Fibroblast of skin of back (primary cell): ENCODE data around the gene ISM2.

Source experiments
- DNase-seq: peaks from one replicate; pipeline ENCODE4 v3.0.0-alpha.2; 2013

Gene ISM2

DNA sequence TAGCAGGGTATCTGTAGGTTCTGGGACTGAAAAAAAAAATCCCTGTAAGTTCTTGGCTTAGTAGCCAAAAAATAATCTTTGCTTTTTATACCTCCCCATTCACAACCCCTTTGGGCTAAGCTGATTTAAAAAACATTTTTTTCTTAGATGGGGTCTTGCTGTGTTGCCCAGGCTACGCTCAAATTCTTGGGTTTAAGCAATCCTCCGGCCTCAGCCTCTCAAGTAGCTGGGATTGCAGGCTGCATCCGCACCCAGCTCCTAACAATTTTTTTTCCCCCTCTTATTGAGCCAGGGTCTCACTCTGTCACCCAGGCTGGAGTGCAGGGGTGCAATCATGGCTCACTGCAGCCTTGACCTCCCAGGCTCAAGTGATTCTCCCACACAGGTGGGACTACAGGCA, 9.1 kb upstream of the ISM2 start:
- no peak for DNase-seq

DNA sequence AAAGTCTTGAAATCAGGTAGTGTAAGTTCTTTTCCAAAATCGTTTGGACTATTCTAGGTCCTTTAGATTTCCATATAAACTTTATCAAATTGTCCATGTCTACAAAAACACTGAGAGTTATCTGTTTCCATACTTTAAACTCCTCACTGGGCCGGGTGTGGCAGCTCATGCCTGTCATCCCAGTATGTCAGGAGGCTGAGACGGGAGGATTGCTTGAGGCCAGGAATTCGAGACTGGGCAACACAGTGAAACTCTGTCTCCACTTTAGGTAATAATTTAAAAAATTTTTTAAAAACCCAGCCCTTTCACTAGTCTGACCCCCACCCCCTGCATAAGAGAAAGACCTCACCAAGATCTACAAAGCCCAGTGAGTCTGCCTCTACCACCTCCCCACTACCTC, 6.4 kb upstream of the ISM2 start:
- DNase-seq = no peak

DNA sequence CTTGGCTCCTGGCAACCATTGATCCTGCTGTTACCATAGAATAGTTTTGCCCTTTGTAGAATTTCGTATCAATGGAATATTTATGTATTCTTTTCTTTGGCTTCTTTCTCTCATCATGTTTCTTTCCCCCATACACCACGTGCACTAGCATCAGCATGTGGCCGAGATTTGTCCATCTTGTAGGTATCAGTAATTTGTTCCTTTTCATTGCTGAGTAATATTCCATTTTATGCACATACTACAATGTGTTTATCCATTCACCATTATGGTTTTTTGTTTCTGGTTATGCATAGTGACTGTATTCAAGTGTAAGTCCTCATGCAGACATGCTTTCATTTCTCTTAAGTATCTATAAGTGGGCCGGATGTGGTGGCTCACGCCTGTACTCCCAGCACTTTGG, 4.5 kb upstream of the ISM2 start:
- DNase-seq = no peak

DNA sequence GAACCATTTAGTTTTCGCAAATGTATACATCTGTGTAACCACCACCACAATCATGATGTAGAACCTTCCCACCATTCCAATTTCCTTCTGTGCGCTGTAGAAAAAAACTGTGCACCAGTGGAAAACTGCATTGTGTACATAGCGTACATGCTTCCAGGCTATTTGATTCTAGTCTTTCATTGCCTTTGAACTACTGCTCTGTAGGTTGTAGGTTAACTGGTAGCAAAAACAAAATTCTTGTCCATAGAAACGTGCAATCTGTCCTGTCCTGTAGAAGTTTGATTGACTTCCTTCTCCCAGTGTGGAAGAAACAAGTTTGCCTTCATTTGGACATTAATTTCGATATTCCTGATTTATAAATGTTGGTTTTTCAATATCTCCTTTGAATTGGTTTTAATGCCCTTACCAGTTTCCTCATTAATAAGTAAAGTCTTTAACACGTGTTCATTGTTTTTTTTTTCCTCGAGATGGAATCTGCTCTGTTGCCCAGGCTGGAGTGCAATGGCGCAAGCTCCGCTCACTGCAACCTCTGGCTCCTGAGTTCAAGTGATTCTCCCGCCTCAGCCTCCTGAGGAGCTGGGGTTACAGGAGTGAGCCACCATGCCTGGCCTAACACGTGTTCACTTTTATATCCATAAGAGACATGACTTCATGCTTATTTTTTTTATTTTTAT, 3.6 kb upstream of the ISM2 start:
- DNase-seq = no peak

DNA sequence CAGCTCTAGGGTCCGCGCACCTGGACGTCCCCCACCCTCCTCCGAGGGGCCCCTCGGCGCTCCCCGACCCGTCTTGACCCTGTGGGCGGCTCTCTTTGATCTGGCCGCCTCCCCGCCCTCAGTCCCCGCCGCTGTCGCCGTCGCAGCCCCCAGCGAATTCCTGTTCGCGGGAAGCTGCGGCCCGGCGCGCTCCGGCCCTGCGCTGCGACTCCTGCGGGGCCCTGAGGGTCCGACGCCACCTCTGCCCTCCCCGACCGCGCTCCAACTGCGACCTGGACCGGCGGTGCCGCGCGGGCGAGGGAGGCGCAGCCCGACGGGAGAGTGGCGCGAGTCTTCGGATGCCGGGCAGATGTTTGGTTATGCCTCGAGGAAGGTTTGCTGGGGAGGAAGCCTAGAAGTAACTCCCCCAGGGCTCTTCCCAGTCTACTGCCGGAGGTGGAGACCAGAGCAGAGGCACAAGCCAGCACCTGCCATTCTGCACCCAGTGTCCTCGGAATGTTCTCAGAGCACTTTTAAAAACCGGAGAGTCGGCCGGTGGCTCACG, 440 bp upstream of the ISM2 start:
- peak; percentile 3 for DNase-seq

DNA sequence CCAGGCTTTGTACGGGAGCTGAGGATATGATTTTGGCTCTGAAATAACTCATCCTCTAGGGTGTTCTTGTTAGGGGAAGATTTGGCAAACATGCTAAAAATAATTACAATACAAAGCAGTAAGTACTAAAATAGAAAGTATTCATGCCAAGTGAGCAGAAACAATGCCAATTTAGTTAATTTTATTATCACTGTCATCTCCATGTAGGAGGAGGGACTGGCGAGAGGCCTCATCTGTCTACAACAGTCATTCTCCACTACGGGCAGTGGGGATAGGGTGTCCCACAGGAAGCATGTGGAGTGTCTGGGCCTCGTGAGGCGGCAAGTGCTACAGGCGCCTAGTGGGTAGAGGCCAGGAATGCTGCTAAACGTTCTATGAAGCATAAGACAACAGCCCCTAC, 3.3 kb downstream of the ISM2 start:
- no peak for DNase-seq

DNA sequence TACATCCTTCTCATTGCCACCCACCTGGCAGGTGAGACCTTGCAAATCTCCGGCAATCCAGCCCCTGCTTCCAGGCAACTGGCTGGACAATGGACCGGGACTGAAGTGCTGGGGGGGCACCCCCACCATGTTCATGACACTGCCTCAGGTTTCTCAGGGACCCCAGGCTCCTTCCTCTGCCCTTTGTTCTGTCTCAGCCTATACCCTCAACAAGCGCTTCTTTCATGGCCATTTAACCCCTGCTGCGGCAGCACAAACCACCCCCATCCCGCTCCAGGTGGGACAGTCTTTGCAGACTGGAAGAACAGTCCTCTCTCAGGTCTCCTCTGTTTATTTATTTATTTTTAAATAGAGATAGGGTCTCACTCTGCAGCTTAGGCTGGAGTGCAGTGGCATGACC, 7.6 kb downstream of the ISM2 start:
- DNase-seq = no peak

DNA sequence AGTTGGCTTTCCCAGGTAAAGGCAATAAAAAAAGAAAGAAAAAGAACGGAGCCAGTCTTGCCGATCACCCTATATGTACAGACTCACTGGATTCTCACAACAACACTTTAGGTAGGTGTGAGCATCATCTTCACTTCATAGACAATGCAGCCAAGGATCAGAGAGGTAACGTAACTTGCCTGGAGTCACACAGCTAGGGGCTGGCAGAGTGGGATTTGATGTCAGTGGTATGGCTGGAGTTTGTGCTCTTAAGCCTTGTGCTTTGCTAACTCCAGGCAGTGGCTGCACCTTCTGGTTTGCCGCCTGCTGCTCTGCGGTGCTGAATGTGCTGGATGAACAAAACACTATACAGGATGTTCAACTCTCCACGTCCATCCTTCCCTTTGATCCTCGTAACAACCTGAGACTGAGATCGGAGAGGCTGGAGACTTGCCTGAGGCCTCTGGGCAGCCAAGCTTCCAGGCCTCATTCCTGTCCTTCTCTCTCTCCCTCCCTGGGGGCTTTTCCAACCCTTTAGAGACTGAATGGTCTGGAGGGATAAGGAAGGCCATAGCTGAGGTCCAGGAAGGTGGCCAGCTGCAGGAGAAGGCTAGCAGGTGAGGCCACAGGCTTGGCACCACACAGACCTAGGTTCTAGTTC, 8.1 kb downstream of the ISM2 start:
- DNase-seq = no peak

DNA sequence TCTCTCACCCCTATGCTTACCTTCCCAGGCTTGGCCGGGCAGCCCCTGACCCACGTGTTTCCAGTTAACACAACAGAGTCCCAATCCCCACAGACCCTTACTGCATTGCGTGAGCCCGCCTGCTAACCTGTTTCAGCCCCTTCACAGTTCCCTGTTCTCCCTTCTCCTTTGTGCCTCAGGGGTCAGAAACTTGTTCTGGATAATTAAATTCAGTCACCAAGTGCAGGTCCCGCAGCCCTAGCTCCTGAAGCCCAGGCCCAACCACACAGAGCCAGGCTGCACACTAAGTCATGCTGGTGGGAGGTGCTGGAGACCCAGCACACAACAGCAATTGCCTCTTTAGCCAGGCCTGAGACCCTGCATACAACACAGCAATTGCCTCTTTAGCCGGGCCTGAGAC, 9.6 kb downstream of the ISM2 start:
- DNase-seq = no peak

DNA sequence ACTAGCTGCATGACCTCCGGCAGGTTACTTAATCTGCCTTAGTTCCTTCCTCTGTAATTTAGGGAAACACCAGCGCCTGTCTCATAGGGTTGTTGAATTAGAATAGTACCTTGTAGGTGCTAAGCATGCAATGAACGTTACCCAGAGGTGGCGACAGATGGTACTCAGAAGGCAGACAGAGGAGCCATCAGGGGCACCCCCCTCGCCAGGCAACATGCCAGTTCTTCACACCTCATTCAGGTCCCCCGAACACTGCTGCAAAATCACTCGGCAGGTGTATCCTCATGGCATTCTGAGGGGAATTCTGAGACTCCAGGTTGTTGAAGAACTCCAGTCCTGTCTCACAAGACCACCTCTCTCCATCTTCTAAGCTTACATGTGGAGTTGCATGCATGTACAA, 10.1 kb downstream of the ISM2 start:
- no peak for DNase-seq

DNA sequence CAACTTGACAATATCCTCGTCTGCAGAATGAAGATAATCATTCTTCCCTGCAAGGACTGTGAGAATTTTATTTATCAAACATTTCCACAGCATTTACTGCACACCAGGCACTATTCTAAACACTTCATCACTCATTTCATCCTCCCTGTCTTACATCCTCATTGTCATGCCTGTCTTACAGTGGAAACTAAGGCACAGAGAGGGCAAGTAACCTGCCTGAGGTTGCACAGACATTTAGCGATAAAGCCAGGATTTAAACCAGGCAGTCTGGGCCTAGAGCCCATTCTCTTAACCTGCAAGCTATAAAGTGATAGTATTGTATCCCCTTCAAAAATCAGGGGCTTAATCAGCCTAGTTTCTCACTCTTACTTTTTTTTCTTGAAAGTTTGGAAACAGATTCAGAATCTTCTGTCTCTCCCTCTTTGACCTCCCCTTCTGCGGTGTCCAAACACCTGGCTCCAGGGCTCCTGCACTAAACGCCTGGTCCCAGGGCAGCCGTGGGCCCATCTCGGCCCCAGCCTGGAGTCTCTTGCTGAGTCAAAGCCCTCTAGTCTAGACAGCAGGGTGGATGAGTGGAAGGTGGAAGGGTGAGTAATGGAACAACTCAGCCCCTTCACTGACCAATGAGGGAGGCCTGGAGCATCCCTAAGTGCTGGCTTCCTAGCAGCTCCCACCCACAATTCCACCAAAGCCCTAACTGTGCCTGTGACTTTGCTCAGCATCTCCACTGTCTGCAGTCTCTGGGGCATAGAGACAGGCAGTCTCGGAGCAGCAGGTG, 12.5 kb downstream of the ISM2 start:
- peak; percentile 62 for DNase-seq

DNA sequence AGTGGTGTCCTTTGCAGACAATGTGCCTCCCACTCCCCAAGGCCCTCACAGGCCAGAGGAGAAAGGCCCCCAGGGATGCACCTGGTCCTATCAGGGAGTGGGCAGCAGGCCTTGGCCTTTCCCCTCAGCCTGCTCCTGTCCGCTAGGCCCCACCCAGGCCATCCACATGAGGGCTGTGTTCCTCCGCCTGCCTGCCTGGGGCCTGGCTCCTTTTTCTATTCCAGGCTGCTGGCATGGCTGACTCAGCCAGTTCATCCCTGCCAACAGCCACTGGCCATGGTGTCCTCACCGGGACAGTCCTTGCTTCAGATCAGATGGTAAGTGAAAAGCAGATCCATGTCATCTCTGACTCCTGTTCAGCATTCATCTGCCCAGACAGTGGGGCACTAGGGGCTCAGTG, 13.4 kb downstream of the ISM2 start:
- no peak for DNase-seq

DNA sequence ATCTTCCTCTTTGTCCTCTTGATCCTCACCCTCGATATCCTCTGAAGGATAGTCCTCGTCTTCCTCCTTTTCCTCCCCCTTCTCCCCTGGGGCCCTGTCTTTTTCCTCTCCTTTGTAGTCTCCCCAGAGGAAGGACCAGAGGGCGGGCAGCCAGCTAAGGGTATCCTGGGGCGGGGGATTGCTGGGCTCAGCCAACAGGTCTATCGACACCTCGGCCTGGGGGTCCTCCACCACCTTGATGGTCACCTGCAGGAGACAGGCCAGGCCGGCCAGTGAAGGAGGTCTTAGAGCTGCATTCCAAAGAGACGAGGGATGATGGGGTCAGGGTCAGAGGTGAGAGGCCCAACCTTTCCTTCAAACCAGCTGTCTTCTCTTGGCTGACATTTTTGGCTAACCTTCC, 16.2 kb downstream of the ISM2 start:
- DNase-seq = no peak

DNA sequence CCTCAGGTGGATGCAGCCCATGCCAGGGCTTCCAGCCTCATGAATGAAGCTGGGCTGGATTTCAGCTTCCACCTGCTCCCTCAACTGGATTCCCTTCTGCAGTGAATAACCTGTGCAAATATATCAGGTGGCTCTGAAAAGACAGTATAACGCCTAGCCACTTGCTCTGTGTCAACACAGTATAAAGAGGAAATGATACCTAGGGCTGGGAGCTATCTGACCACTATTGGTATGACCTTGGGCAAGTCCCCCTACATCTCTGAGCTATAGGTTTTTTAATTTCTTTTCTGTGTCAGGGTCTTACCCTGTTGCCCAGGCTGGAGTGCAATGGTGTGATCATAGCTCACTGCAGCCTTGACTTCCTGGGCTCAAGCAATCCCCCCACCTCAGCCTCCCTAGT, 19.8 kb downstream of the ISM2 start:
- no peak for DNase-seq

DNA sequence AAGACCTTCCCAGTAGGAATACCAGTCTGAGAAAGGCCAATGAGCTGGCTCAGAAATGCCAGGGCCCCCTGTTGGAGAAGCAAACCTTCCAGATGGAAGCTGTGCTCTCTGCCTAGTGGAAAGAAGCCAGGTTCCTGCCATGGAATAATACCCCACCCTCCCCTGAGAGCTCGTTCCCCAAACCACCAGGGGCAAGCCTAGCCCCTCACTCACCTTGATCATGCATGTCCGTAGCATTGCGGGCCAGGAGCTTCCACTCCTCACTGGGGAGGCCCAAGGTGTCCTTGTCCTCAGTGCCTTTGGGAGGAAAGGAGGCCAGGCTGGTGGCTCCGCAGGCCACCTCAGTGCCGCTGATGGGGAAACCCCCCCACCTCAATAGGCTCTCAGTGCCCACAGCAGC, 20.6 kb downstream of the ISM2 start:
- no peak for DNase-seq

DNA sequence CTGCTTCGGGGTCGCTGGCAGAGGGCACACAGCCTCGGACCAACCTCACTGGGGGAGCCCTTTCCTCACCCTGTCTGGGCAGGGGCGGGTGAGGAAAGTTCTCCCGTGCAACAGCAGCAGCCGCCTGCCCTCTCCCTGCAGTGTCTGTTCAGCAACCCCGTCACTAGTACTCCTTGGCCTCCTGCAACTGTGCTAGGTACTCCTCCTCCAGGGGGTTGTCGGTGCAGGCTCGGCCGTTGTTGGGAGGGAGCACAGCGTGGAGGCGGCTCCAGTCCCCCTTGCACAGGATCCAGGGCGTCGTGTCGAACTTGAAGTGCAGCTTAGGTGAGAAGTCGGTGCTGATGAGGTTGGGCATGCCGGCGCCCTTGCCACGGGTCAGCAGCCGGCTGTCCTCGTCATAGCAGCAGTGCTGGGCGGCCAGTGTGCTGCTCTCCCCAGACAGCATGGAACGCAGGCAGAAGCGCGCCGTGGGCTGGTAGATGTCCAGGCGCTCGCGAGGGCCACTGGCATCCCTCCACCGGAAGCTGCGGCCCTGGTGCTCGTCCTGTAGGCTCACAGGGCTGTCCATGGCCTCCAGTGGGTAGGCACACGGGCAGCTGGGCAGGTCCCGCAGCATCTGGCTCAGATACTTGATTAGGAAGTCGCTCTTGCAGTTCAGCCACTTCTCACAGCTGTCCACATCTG, 23.0 kb downstream of the ISM2 start:
- DNase-seq = no peak

DNA sequence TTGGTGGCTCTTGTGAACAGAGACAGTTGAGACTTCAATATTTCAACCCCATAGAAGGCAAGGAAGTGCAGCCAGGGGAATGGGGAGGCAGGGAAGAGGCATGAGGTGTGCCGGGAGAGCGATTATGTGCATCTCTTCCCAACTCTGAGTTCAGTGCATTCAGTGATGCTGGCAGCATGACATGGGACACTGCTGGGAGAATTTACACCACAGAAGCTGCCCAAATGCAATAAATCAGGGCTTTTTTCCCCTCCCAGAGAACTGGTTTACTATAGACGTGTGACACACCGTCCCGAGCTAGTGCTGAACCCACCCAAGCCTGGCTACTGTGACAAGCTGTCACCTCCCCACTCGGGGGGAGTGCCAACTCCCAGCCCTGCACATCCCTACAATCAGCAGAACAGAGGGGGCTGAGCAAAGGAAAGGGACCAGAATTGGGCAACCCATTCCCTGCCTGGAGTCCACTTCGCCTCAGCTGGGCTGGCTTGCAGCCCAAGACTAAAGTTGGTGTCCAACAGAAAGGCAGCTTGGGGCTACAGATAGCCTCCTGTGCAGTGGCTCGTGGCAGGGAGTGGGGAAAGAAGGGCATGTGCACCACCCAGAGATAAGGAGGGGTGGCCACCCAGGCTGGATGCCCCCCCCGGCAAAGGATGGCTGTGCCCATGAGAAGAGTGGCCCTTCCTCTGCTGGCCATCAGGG, 24.0 kb downstream of the ISM2 start:
- DNase-seq = no peak

DNA sequence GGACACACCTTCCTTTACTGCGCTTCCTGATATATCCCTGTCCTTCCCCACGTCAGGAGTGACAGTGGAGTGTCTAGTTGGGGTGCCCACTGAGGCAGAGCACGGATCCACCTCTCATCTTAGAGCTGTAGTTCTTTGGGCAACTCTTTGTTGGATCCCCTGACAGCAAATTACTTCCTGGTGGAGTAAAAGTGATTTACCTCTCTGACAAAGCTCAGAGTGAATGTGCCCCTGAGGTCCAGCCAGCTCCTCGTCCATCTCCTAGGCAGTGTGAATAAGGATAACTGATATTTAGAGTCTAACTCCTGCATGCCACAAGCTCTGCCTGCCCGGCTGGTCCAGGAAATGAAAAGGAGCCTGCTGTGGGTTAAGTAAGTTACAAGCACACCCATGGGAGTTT, 24.7 kb downstream of the ISM2 start:
- no peak for DNase-seq

DNA sequence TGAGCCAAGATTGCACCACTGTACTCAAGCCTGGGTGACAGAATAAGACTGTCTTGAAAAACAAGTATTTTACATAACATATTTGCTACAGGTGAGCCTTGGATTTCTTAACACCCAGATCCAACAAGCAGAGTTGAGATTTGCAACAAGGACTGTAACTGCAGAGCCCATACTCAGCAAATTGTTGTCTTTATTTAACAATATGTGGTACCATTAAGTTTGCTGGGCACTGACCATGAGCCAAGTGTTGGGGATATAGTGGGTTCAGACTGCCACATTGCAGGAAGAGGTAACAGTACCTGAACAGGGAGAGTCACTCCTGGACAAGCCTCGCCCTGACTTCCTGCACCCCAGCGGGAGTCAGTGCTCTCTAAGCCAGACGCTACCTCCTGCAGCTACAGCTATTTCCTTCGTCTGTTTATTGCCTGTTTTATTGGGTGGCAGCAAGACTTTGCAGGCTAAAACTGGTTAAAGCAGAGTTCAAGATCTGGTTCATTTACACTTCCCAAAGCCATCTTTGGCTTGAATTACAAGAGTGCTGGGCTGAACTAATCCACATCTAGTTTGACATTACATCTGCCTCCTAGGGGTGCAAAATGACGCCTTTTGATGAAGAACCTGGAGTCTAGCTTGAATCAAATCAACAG, 28.3 kb downstream of the ISM2 start:
- DNase-seq = no peak

DNA sequence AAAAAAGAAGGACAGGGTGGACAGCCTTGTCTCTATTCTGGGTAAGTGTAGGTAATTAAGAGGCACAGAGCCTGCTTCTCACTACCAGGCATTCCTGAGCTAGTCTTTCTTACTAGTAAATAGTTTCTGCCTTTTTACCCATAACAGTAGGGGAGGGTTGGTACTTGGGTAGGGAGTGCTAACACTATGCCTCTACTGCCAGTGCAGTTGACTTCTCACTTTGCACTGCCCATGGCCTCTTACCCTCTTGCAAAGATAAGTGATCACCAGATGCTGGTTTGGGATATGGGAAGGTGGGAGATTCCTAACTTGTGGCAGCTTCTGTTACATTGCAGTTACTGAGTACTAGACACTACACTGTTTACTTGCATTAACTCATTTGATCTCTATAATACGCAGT, 29.1 kb downstream of the ISM2 start:
- DNase-seq = no peak

DNA sequence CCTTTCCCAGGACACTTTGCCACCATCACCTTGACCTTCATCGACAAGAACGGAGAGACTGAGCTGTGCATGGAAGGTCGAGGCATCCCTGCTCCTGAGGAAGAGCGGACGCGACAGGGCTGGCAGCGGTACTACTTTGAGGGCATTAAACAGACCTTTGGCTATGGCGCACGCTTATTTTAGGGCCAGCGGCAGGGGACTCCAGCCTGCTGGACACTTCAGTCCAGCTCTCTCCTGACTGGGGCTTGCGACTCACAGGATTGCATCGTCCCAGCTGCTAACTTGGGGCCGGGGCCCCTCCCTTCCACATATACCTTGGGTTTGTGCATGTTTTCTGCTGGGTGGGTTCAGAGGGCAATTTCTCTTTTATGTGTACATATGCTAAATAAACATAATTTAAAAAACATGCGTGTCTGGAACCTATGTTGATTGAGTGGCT, 29.5 kb downstream of the ISM2 start:
- DNase-seq = no peak

DNA sequence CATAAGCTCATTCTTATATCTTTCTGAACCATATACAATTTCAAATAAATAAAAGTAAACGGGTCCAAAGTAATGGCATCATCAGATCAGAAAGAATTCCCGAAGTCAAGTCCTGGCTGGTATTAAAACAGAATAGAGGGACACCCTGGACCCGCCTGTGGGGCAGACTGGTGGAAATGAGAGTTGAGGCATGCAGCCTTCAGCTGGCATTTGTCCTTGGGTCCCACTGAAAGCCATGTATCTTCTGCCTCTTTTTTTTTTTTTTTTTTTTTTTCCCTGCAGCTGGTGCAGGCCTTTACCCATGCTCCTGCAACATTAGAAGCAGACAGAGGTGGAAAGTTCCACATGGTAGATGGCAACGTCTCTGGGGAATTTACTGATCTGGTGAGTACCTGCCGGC, 30.8 kb downstream of the ISM2 start:
- no peak for DNase-seq
